ENCODE measurements around the gene METTL25. TPM values are rescaled to one million over a fixed set of nuclear protein-coding genes. Genes with fewer than 3 reads are reported as not detected.

The METTL25 gene
- total RNA-seq, 1 experiment from 2014 or later = 3.5 TPM

GRCh38 chr12:82400819-82401218, 42.5 kb downstream of the METTL25 start:
- intact Hi-C loops (cut with micrococcal nuclease; ENCODE audit: unreplicated experiment) (no loop called here), in situ Hi-C loops (cut with HindIII; ENCODE audit: low pct_unique_long_range_greater_than_20kb, low sequenced_read_pairs) (no loop called here)
- DNase-seq (ENCODE audit: low read depth, low spot score) = no peak
- POLR2A ChIA-PET = no interaction called here
- TF ChIP-seq TCF7L2 (IDR thresholded peaks at IDR 0.05; ENCODE audit: low read depth, low read length) (no peak), SIN3A (IDR thresholded peaks at IDR 0.05; ENCODE audit: borderline replicate concordance, insufficient read depth, low read depth, low read length) (no peak), REST (IDR thresholded peaks at IDR 0.05; ENCODE audit: insufficient read depth in 1 of 2, low read depth in 2 of 2, low read length in 1 of 2) (no peak)
- Histone ChIP-seq H3K36me3 (ENCODE audit: control insufficient read depth, insufficient read depth, low read length) (no peaks in the 10 kb centered on the region), H3K4me3 (ENCODE audit: low read depth in 2 of 2, low read length in 2 of 2) (no peak overlapping the region), H3K27me3 (ENCODE audit: control insufficient read depth, insufficient read depth, low read length) (no peaks in the 10 kb centered on the region), H3K9me3 (ENCODE audit: control insufficient read depth, insufficient read depth, low read depth, low read length) (no peaks in the 10 kb centered on the region), H3K27ac (ENCODE audit: low read length) (no peak overlapping the region), H3K4me1 (ENCODE audit: control insufficient read depth, insufficient read depth, low read length) (no peaks in the 10 kb centered on the region)
- ATAC-seq = no peak
- no TSS peak for BruUV-seq (replicated peaks)
- CTCF ChIA-PET = no interaction called here

- H3K4me1 ChIP-seq (ENCODE audit: control insufficient read depth, insufficient read depth, low read length) = no peaks in the 10 kb centered on the region
- TF ChIP-seq TCF7L2 (IDR thresholded peaks at IDR 0.05; ENCODE audit: low read depth, low read length) (no peak), SIN3A (IDR thresholded peaks at IDR 0.05; ENCODE audit: borderline replicate concordance, insufficient read depth, low read depth, low read length) (no peak), REST (IDR thresholded peaks at IDR 0.05; ENCODE audit: insufficient read depth in 1 of 2, low read depth in 2 of 2, low read length in 1 of 2) (no peak), POLR2AphosphoS5 (IDR thresholded peaks at IDR 0.05; ENCODE audit: low read depth, low read length) (no peak), CTCF (IDR thresholded peaks at IDR 0.05) (no peak)
- no TSS peak for BruUV-seq (replicated peaks)
- CTCF ChIA-PET = no interaction called here
- no peak for ATAC-seq
- no peaks in the 10 kb centered on the region for H3K27me3 ChIP-seq (ENCODE audit: control insufficient read depth, insufficient read depth, low read length)
- H3K36me3 ChIP-seq (ENCODE audit: control insufficient read depth, insufficient read depth, low read length) = no peaks in the 10 kb centered on the region
- in situ Hi-C loops (cut with HindIII; ENCODE audit: low pct_unique_long_range_greater_than_20kb, low sequenced_read_pairs) = no loop called here
- DNase-seq (ENCODE audit: low read depth, low spot score) = no peak
- H3K4me3 ChIP-seq (ENCODE audit: low read depth in 2 of 2, low read length in 2 of 2) = no peak overlapping the region
- POLR2A ChIA-PET = no interaction called here
- H3K27ac ChIP-seq (ENCODE audit: low read length) = no peak overlapping the region
- no peaks in the 10 kb centered on the region for H3K9me3 ChIP-seq (ENCODE audit: control insufficient read depth, insufficient read depth, low read depth, low read length)
- intact Hi-C loops (cut with micrococcal nuclease; ENCODE audit: unreplicated experiment) = no loop called here
Measured at GRCh38 chr12:82406651-82407050, 48.3 kb downstream of the METTL25 start.
